Measurements from ENCODE around the gene RAB11FIP4. TPM values are rescaled to one million over a fixed set of nuclear protein-coding genes. Genes with fewer than 3 reads are reported as not detected.

The RAB11FIP4 gene
- total RNA-seq, 4 donors from 2014 or later: 0.47 to 14.1 (median 1.9) TPM

DNA sequence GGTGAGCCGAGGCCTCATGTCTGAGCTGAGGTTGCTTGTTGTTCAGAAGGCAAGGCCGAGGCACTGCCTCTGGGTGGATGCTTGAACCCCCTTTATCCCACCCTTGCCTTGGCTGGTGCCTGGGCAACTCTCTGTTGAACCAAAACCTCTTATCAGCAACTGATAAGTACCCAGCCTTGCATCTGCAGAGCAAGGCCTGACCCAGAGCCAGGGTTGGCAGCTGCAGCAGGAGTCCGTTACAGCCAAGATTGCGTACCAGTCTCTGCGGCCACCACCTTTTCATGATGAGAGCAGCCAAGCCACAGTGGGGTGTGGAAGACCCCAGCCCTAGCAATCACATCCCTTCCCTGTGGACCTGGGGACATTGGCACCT is 118.3 kb downstream of the RAB11FIP4 start:
- peaks cover 0 to 14% (median 0%) of the 10 kb centered on the region in 3 donors for H3K4me1 ChIP-seq
- no peak for ATAC-seq
- no peak for TF ChIP-seq POLR2AphosphoS5 (IDR thresholded peaks at IDR 0.05)
- TF ChIP-seq, protein P1, sequence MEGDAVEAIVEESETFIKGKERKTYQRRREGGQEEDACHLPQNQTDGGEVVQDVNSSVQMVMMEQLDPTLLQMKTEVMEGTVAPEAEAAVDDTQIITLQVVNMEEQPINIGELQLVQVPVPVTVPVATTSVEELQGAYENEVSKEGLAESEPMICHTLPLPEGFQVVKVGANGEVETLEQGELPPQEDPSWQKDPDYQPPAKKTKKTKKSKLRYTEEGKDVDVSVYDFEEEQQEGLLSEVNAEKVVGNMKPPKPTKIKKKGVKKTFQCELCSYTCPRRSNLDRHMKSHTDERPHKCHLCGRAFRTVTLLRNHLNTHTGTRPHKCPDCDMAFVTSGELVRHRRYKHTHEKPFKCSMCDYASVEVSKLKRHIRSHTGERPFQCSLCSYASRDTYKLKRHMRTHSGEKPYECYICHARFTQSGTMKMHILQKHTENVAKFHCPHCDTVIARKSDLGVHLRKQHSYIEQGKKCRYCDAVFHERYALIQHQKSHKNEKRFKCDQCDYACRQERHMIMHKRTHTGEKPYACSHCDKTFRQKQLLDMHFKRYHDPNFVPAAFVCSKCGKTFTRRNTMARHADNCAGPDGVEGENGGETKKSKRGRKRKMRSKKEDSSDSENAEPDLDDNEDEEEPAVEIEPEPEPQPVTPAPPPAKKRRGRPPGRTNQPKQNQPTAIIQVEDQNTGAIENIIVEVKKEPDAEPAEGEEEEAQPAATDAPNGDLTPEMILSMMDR (IDR thresholded peaks at IDR 0.05): no peak
- TF ChIP-seq POLR2A (IDR thresholded peaks at IDR 0.05): no peak
- no peak for TF ChIP-seq EP300 (IDR thresholded peaks at IDR 0.05)
- no peaks in the 10 kb centered on the region for H3K36me3 ChIP-seq
- peaks cover 7% of the 10 kb centered on the region for H3K27me3 ChIP-seq
- H3K9me3 ChIP-seq: no peaks in the 10 kb centered on the region
- H3K4me3 ChIP-seq: no peak overlapping the region
- no peak overlapping the region for H3K27ac ChIP-seq
- 100% methylated on average over 1 of the region's 5 CpGs; no CpG with 5 or more reads in 1 of the 2 donors for WGBS, 2 donors (ENCODE audit: low coverage in 1 of 2)

DNA sequence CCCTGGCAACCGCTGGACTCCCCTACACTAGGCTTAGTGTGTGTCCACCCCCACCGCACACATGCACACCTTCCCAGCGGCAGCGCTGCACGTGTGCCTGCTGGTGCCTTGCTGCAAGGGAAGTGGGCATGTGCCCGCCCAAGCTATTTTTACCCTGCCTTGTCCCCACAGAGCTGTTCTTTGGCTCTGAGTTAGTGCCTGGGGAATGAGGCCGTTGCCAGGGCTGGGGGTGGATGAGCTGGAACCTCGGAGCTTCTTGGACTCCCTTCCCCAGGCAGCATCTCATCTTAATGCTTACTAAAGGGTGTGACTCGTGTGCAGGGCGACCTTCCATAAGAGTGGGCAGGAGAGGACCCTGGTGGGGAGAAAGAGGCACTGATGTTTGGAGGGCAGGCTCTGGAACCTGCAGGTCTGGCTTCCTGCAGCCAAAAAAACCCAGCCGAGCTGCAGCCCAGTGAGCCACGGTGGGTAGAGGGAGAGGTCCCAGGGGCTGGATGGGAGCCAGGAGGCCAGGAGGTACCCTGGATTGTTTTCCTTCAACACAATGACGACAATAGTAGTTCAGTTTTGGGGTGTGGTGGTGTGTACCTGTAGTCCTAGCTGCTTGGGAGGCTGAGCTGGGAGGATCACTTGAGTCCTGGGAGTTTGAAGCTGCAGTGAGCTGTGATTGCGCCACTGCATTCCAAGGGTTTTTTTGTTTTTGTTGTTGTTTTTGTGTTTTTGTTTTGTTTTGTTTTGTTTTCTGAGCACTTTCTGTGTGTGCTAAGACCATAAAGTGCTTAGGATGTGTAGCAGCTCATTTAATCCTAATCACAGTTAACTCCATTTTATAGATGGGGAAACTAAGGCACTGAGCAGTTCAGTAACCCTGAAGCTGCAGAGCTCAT is 119.1 kb downstream of the RAB11FIP4 start:
- H3K27ac ChIP-seq: no peak overlapping the region
- no peaks in the 10 kb centered on the region for H3K9me3 ChIP-seq
- no peaks in the 10 kb centered on the region for H3K36me3 ChIP-seq
- TF ChIP-seq, protein P1 (IDR thresholded peaks at IDR 0.05): no peak
- no peak for TF ChIP-seq POLR2A (IDR thresholded peaks at IDR 0.05)
- H3K4me1 ChIP-seq: peaks cover 0 to 14% (median 0%) of the 10 kb centered on the region in 3 donors
- WGBS, 2 donors (ENCODE audit: low coverage in 1 of 2): 69 to 95% methylated on average over 4 to 7 of the region's 14 CpGs
- no peak for ATAC-seq
- H3K4me3 ChIP-seq: no peak overlapping the region
- peaks cover 7% of the 10 kb centered on the region for H3K27me3 ChIP-seq

DNA sequence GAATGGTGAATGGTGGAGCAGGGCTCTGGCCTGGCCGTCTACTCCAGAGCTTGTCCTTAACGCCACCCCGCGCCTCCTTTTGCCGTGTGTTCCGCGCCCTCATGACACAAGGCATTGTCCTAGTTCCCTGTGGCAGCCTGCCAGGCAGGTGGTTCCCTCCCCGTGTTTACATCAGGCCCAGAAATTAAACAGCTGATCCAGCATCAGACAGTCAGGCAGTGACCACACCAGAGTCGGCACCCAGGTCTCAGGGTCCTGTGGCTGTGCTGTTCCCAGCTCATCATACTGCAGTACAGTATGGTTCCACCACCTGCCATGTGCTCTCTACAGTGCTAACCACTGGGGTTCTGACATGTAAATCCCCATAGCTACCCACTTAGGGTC is 119.7 kb downstream of the RAB11FIP4 start:
- 80 to 96% methylated on average over 1 to 7 of the region's 9 CpGs for WGBS, 2 donors (ENCODE audit: low coverage in 1 of 2)
- TF ChIP-seq, protein P1 (IDR thresholded peaks at IDR 0.05): no peak
- TF ChIP-seq POLR2AphosphoS5 (IDR thresholded peaks at IDR 0.05) (no peak), POLR2A (IDR thresholded peaks at IDR 0.05) (no peak), EP300 (IDR thresholded peaks at IDR 0.05) (no peak)
- H3K9me3 ChIP-seq: no peaks in the 10 kb centered on the region
- no peak overlapping the region for H3K4me3 ChIP-seq
- ATAC-seq: no peak
- H3K36me3 ChIP-seq: no peaks in the 10 kb centered on the region
- peaks cover 7% of the 10 kb centered on the region for H3K27me3 ChIP-seq
- H3K4me1 ChIP-seq: peaks cover 0 to 14% (median 0%) of the 10 kb centered on the region in 3 donors
- no peak overlapping the region for H3K27ac ChIP-seq

DNA sequence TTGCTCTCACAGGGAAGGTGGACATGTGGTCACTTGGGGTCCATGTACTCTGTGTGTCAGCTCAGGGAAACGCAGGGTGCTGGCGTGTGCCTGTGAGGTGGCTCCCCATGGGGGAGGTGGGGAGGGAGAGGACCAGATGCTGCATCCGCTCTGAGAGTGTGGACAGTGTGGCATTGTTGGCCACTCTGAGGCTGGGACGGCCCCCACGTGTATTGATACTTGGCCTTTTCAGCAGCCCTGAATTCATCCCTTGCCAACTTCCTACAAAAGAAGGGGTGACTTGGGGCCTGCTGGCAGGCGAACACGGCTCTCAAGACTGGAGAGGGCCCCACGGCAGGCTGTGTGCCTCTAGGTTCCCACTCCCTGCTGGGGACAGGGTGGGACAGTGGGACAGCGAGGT is 120.1 kb downstream of the RAB11FIP4 start:
- Histone ChIP-seq H3K4me3 (no peak overlapping the region), H3K9me3 (no peaks in the 10 kb centered on the region), H3K27ac (no peak overlapping the region), H3K4me1 (peaks cover 0 to 14% (median 0%) of the 10 kb centered on the region in 3 donors), H3K36me3 (no peaks in the 10 kb centered on the region), H3K27me3 (peaks cover 7% of the 10 kb centered on the region)
- TF ChIP-seq, protein P1 (IDR thresholded peaks at IDR 0.05): no peak
- TF ChIP-seq POLR2AphosphoS5 (IDR thresholded peaks at IDR 0.05) (no peak), EP300 (IDR thresholded peaks at IDR 0.05) (no peak), POLR2A (IDR thresholded peaks at IDR 0.05) (no peak)
- no peak for ATAC-seq
- WGBS, 2 donors (ENCODE audit: low coverage in 1 of 2): 49% methylated on average over 3 of the region's 9 CpGs; no CpG with 5 or more reads in 1 of the 2 donors

All from gastroesophageal sphincter (tissue), 4 donors.